ENCODE data around the gene TCTN1.
A peak's percentile ranks its signal among the peaks of the same experiment; 100 is the strongest.
"Not testable (repeated sequence)": the region's sequence is repeated elsewhere in the genome, so short reads cannot be mapped to it uniquely, and the experiment has no call there.

The TCTN1 gene

DNA sequence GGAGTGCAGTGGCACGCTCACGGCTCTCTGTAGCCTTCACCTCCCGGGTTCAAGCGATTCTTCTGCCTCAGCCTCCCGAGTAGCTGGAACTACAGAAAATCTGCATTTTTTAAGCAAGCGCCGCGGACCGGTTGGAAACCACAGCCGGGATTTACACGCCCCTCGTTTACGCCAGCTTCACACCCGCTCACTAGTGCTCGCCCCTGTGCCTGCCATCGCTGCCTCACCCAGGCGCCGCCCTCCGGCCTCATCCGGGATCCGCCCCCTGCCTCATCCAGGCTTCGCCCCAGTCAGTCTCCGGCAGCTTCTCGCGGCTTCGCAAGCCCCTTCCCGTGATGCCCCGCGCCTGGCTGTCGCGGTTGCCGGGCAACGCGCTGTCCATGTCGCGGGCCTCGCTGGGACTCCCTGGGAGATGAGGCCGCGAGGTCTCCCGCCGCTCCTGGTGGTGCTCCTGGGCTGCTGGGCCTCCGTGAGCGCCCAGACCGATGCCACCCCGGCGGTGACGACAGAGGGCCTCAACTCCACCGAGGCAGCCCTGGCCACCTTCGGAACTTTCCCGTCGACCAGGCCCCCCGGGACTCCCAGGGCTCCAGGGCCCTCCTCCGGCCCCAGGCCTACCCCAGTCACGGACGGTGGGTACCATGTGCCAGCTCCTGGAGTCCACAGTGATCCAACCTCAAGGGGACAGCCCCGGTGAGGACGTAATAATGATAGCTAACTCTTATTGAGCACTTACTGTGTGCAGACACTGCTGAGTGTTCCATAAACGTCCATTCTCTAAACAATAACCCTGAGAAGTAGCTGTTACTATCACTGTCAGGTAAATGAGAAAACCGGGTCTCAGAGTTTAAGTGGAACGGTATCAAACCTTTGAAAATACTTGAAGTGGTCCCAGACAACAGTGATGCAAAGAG is at the start of gene TCTN1:
Gene TCTN1, plus strand, starts transcription at position 359 of the 914 bp plus-strand sequence. Its CDS starts 54 bp downstream, at position 413.
- peak; percentile 94 for DNase-seq

GRCh38 chr12:110564471-110564991 is 49.4 kb upstream of the TCTN1 start:
- DNase-seq, result no peak

GRCh38 chr12:110565894-110566871 is 47.7 kb upstream of the TCTN1 start:
- DNase-seq, result no peak

DNA sequence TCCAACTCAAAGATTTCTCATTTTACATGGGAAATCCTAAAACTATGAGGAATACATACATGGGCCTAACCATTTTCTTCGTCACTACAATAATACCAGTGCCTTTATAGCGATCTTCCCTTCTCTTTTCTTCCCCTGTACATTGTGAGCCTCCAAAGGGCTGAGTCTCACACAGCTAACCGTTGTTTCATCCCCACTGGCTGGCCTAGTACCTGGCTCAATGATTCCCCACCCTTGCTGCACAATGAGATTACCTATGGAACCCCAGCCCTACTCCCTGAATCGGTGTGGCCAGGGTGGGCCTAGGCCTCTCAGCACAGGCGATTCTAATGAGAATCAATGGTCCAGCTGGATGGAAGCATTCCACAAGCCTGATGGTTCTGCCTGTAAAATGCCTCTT is 46.9 kb upstream of the TCTN1 start:
- DNase-seq, result no peak

DNA sequence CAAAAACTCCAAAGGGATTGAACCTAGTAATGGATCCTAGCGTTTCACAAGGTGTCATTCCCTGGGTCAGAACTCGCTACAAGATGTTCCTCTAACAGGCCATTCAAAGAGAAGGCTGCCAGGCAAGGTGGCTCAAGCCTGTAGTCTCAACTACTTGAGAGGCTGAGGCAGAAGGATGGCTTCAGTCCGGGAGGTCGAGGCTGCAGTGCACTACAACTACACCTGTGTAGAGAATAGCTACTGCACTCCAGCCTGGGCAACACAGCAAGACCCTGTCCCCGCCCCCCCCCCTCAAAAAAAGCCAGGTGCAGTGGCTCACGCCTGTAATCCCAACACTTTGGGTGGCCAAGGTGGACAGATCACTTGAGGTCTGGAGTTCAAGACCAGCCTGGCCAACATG is 45.2 kb upstream of the TCTN1 start:
- DNase-seq, result no peak

DNA sequence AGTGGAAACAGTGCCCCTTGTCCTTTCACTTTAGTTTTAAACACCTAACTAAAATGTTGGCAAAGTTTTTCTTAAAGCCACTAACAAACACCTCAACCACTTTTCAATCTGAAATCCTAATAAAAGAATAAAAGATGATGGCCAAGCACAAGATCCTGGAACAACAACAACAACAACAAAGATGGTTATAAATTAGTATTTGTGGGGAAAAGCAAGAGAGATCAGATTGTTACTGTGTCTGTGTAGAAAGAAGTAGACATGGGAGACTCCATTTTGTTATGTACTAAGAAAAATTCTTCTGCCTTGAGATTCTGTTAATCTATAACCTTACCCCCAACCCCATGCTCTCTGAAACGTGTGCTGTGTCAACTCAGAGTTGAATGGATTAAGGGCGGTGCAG is 44.1 kb upstream of the TCTN1 start:
- not testable (repeated sequence) for DNase-seq

DNA sequence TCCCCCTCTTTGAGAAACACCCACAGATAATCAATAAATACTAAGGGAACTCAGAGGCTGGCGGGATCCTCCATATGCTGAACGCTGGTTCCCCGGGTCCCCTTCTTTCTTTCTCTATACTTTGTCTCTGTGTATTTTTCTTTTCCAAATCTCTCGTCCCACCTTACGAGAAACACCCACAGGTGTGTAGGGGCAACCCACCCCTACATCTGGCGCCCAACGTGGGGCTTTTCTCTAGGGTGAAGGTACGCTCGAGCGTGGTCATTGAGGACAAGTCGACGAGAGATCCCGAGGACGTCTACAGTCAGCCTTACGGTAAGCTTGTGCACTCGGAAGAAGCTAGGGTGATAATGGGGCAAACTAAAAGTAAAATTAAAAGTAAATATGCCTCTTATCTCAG is 43.1 kb upstream of the TCTN1 start:
- DNase-seq, result not testable (repeated sequence)

DNA sequence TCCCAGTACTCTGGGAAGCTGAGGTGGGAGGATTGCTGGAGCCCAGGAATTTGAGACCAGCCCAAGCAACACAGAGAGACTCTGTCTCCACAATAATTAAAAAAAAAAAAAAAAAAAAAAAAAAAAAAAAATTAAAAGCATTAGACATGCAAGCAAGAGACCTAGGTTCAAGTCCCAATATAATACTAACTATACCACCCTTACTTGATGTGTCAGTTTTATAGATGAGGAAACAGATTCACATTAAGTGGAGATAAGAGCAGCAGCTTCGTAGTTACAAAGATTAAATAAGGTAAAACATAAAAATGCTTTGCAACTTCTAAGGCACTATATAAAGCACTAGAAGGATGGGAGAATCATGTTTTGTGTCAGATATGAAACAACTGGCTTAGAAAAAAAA is 39.9 kb upstream of the TCTN1 start:
- no peak for DNase-seq

- DNase-seq, result not testable (repeated sequence)
Measured at GRCh38 chr12:110574717-110575230, 39.2 kb upstream of the TCTN1 start.

GRCh38 chr12:110575326-110575725 is 38.6 kb upstream of the TCTN1 start:
- no peak for DNase-seq

GRCh38 chr12:110576504-110576903 is 37.4 kb upstream of the TCTN1 start:
- no peak for DNase-seq

GRCh38 chr12:110577864-110578693 is 35.9 kb upstream of the TCTN1 start:
- no peak for DNase-seq

DNA sequence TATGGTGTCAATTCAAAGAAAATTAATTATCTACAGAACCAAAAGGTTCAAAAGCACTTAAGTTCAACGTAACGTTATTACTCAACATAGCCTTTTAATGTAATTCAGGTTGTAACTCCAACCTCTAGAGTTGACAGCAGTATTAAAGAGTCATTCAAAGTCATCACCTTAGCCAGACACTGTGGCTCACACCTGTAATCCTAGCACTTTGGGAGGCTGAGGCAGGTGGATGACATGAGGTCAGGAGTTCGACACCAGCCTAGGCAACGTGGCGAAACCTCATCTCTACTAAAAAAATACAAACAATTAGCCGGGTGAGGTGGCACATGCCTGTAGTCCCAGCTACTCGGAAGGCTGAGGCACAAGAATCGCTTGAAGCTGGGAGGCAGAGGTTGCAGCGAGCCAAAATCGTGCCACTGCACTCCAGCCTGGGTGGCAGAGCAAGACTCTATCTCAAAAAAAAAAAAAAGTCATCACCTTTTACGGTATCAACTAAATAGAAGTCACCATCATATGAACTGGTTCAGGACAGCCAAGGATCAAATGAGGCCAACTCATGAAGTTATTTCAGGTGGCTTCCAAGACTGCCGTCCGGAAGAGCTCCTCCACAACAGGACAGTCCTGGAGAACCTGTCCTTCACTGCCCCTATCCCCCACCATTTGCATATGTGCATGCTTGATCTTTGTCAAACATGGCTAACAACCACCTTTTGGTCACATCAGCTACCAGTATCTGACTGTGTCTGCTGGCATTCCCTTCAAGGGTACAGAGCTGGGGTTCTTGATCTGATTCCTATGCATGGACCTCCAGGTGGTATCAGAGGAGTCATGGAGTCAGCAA is 35.0 kb upstream of the TCTN1 start:
- DNase-seq, result no peak

DNA sequence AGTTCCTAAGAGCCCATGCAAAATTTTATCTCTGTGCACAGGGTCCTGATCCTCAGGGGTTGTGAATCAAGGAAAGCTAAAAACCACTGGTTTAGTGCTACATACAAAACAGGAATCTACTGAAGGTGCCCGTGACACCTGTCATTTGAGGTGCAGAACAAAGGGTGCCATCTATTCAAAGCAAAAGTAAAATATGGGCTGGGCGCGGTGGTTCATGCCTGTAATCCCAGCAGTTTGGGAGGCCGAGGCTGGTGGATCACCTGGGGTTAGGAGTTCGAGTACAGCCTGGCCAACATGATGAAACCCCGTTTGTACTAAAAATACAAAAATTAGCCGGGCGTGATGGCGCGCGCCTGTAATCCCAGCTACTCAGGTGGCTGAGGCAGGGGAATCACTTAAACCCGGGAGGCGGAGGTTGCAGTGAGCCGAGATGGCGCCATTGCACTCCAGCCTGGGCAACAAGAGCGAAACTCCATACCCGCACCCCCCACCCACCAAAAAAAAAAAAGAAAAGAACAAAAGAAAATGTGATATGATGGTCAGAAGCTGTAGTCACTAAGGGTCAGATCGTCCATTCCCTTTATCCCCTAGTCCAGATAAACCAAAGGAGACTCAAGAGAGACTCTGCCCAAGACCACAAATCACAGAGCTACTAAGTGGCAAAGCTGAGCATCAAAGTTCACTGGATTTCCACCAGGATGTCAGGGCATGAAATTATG is 34.2 kb upstream of the TCTN1 start:
- no peak for DNase-seq

- DNase-seq, result no peak
Measured at GRCh38 chr12:110581931-110582275, 32.0 kb upstream of the TCTN1 start.

DNA sequence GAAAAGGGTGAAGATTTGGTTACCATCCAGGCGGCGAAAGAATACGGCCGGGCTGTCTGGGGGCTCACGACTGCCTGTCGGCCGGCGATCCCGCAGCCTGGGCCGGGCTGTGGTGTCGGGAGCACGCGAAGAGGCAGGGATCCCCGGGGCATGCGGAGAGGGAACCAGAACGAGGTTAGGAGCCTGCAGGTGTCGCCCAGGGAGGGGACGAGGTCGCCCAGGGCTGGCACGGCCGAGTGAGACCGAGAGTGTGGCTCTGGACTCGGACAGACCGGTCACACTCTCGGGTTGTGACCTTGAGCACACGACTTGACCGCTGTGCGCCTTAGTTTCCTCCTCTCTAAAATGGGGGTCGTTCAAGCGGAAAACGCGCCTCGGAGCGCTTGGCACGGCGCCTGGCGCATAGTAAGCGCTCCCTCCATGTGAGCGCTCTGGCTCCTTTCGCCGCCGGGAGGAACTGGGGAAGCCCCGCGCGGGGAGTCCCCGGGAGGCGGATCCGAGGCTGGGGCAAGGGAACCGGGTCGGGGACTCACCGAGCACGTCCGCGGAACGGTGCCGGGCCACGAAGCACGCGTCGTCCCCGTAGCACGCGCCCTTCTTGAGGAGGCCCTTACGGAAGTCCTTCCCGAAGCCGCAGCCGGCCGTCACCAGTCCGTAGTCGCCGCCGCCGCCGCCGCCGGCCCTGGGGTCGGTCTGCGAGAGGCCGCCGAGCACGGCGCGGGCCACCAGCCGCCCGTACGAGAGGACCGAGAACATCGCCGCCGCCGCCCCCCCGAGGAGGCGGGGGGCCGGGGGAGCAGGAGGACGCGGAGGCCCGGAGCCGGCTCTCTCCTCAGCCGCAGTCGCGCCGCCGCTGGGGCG is 31.4 kb upstream of the TCTN1 start:
- DNase-seq, result no peak

DNA sequence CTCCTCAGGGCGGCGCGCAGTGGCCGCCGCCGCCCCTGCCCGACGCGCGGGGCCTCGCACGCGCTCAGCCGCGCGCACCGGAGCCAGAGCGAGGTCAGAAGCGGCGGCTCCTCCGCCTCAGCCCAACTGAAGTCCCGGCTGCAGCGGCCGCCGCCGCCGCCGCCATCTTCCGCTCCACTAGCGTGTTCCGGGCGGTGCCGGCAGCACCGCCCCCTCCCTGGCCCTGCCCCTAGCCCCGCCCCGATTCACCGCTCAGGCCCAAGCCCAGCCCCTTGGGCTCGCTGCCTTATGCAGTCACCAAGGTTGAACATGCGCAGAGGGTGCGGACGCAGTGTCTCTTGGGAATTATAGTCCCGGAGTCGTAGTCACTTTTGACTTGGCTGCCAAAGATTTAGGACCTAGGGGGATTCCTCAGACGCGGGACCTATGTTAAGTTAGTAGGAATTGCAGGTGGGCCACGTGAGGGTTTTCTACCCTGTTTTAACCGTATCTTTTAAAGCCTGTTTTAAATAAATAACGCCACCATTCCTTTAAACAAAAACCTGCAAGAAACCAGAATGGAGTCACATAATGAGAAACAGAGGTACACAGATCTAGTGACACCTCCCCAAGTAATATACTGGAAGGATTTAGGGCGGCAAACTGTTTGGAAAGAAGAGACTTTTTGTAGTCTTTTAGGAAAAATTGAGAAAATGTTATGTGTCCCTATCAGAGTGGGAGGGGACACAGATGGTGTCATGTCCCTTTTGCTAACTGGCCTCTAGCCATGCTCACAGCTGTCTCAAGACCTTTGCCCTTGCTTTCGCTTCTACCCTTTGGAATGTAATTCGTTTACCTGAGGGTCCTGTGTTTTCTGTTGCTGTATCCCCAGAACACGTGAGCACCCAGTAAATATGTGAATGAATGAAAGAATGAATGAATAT is 30.5 kb upstream of the TCTN1 start, which contains the start of gene PPTC7:
Gene PPTC7, minus strand, starts transcription at position 182 of the 923 bp plus-strand sequence. CDS start 287 bp downstream, outside the sequence.
- peak; percentile 95 for DNase-seq

- no peak for DNase-seq
Measured at GRCh38 chr12:110585231-110585799, 28.6 kb upstream of the TCTN1 start.
